Heart left ventricle (tissue), 16 donors: ENCODE data around the gene GALNT10. TPM values are rescaled to one million over a fixed set of nuclear protein-coding genes. Genes with fewer than 3 reads are reported as not detected.

Experiments
- ATAC-seq, 4 donors: fragments of 200-7000 bp; cut with Tn5 transposase; one replicate each; pipeline ENCODE4 v1.9.1; 2020 to 2022; ENCODE audit warnings: moderate library complexity in 4 of 4, mild to moderate bottlenecking in 3 of 4, moderate number of reproducible peaks in 1 of 4
- DNase-seq, 5 donors: peaks; one replicate each; pipeline ENCODE4 v3.0.0-alpha.2; 2020
- H3K27ac ChIP-seq, 12 donors: fragments of 200-600 bp; sonication (generic) in 4 of 12; one replicate each; pipeline versions ENCODE4 v1.5.0 to v1.8.0; 2016 to 2022; ENCODE audit warnings: mild to moderate bottlenecking in 2 of 12
- H3K27me3 ChIP-seq, 9 donors: fragments of 200-600 bp; sonication (generic) in 2 of 9; one replicate each; pipeline versions ENCODE4 v1.5.1 to v1.8.0; 2016 to 2022; ENCODE audit warnings: mild to moderate bottlenecking in 3 of 9
- H3K36me3 ChIP-seq, 9 donors: fragments of 200-600 bp; sonication (generic) in 2 of 9; one replicate each; pipeline versions ENCODE4 v1.5.0 to v1.8.0; 2018 to 2022; ENCODE audit warnings: mild to moderate bottlenecking in 2 of 9
- H3K4me1 ChIP-seq, 12 donors: fragments of 200-600 bp; sonication (generic) in 4 of 12; one replicate each; pipeline versions ENCODE4 v1.5.0 to v1.8.0; 2016 to 2022; ENCODE audit warnings: mild to moderate bottlenecking in 3 of 12
- H3K4me3 ChIP-seq, 12 donors: fragments of 200-600 bp; sonication (generic) in 4 of 12; one replicate each; pipeline versions ENCODE4 v1.5.0 to v1.8.0; 2017 to 2022; ENCODE audit warnings: mild to moderate bottlenecking in 9 of 12, moderate library complexity in 4 of 12
- H3K9me3 ChIP-seq, 12 donors: fragments of 200-600 bp; sonication (generic) in 4 of 12; one replicate each; pipeline versions ENCODE4 v1.5.0 to v1.8.0; 2016 to 2022; ENCODE audit warnings: mild to moderate bottlenecking in 1 of 12
- CTCF ChIP-seq, 12 donors: fragments of 200-600 bp; sonication (generic) in 4 of 12; IDR thresholded peaks; one replicate each; pipeline versions ENCODE4 v1.5.0 to v1.8.0; 2018 to 2022; ENCODE audit warnings: antibody characterized with exemption in 12 of 12, mild to moderate bottlenecking in 5 of 12
- POLR2A ChIP-seq, 2 donors: fragments of 450-650 bp; IDR thresholded peaks; one replicate each; pipeline ENCODE4 v1.6.1; 2017; ENCODE audit warnings: antibody characterized with exemption in 2 of 2, mild to moderate bottlenecking in 2 of 2, moderate library complexity in 2 of 2
- WGBS, 4 donors: extraction: QIAGEN DNeasy Blood & Tissue Kit in 2 of 4; methylation state at CpG; one replicate each; pipeline versions ENCODE4 v1.1.5 to v1.1.7; 2013 to 2018; 5-methylcytosine and 5-hydroxymethylcytosine counted together
- intact Hi-C, 10 donors: fragments of 100-400 bp; cut with DNase I; formaldehyde crosslinking; loops; one replicate each; pipeline versions ENCODE4 v1.11.1 to v1.14.2; 2022
- polyA plus RNA-seq, 2 donors: library from polyadenylated mRNA; stranded (reverse); fragments of 200-250 nt; gene quantifications; one replicate each; pipeline ENCODE4 v1.2.3, GENCODE V29; 2013
- total RNA-seq, 9 donors: library from RNA; depleted of rRNA in 2 of 9; stranded (reverse); fragments of >200 nt in 2 of 9; fragmentation: NEBNext Ultra II Directional in 3 of 9; extraction: Animal tissue kit (Norgen Biotek cat#: 25700) in 3 of 9; gene quantifications; one replicate each; pipeline versions ENCODE4 v1.1.0 to v1.2.4, GENCODE V29; 2016 to 2023
- donor health status: ischemic (EF 13 %, LVEDD 7.1; RV severe dilation, severe dysfunction).
- donor health status: healthy with polysubstance abuse.
- donor health status: DM: no; HTN: yes; CAD: no.
- donor health status: DM: no; HTN: no; CAD: no.
- donor health status: ischemic (EF 25% LVEDD 6.9; RV normal size, moderate dysfunction).
- donor health status: ischemic (EF 25% LVEDD 5.7; RV mildly dilated, moderate dysfunction).
- donor health status: healthy.
- donor health status: DM: yes; HTN: yes; CAD: no.
- donor health status: ischemic (EF 35%, LVEDD 5.7; RV mildly dilated, moderate dysfunction).
- donor health status: nonischemic (EF 11% LVEDD 7.7; RV severe dilation, severe dysfunction).
- donor health status: DM: yes; HTN: yes; CAD: no.
- donor health status: PGD.
- donor health status: ischemic (EF 29% LVEDD 5.4; RV normal size, mild dysfunction).
- donor health status: nonischemic (EF 23%, LVEDD 6.1; RV moderate dilation, normal function).

Gene GALNT10
- total and polyA plus RNA-seq, 11 donors, result 2.7 to 20.7 (median 14.4) TPM

GRCh38 chr5:154394307-154394706, 203.8 kb downstream of the GALNT10 start:
- H3K27ac ChIP-seq, result no peak overlapping the region
- intact Hi-C loops, result no loop called here
- peaks cover 0 to 7% (median 0%) of the 10 kb centered on the region in 12 donors for H3K4me1 ChIP-seq
- no peak for ATAC-seq
- no peak overlapping the region for H3K4me3 ChIP-seq
- no peaks in the 10 kb centered on the region for H3K9me3 ChIP-seq
- H3K36me3 ChIP-seq, result peaks cover 0 to 32% (median 0%) of the 10 kb centered on the region in 9 donors
- no peak for DNase-seq
- TF ChIP-seq POLR2A (IDR thresholded peaks at IDR 0.05), result no peak
- TF ChIP-seq CTCF (IDR thresholded peaks at IDR 0.05), result no peak
- WGBS, 4 donors, result 78 to 88% (median 82%) methylated on average over 5 of the region's 5 CpGs
- H3K27me3 ChIP-seq, result no peaks in the 10 kb centered on the region

- TF ChIP-seq POLR2A (IDR thresholded peaks at IDR 0.05) (no peak), CTCF (IDR thresholded peaks at IDR 0.05) (no peak)
- ATAC-seq (peak in 2 of 4 donors; percentile 9 to 36), DNase-seq (peak in 1 of 5 donors; percentile 40)
- H3K9me3 ChIP-seq, result no peaks in the 10 kb centered on the region
- H3K4me1 ChIP-seq, result peaks cover 0 to 7% (median 0%) of the 10 kb centered on the region in 12 donors
- no peaks in the 10 kb centered on the region for H3K27me3 ChIP-seq
- H3K36me3 ChIP-seq, result peaks cover 0 to 26% (median 0%) of the 10 kb centered on the region in 9 donors
- WGBS, 4 donors, result 78 to 89% (median 79%) methylated on average over 12 to 14 of the region's 14 CpGs
- no peak overlapping the region for H3K27ac ChIP-seq
- H3K4me3 ChIP-seq, result no peak overlapping the region
- intact Hi-C loops, result loop anchor here in 2 of 10 donors (5.0 kb wide), 2 partner anchors 203 to 313 kb away; partner anchors contain the start of gene GALNT10 (in 1 of the 2)
Measured at GRCh38 chr5:154395407-154396106, 205.0 kb downstream of the GALNT10 start.

- no peak overlapping the region for H3K27ac ChIP-seq
- H3K4me1 ChIP-seq, result peaks cover 0 to 7% (median 0%) of the 10 kb centered on the region in 12 donors
- no peak for DNase-seq
- H3K27me3 ChIP-seq, result no peaks in the 10 kb centered on the region
- no peak for ATAC-seq
- H3K36me3 ChIP-seq, result peaks cover 0 to 21% (median 0%) of the 10 kb centered on the region in 9 donors
- no peak overlapping the region for H3K4me3 ChIP-seq
- H3K9me3 ChIP-seq, result no peaks in the 10 kb centered on the region
- TF ChIP-seq POLR2A (IDR thresholded peaks at IDR 0.05) (no peak), CTCF (IDR thresholded peaks at IDR 0.05) (no peak)
- WGBS, 4 donors, result 82 to 100% (median 82%) methylated on average over 3 of the region's 3 CpGs
- intact Hi-C loops, result loop anchor here in 2 of 10 donors (5.0 kb wide), 2 partner anchors 204 to 314 kb away; partner anchors contain the start of gene GALNT10 (in 1 of the 2)
Measured at GRCh38 chr5:154396128-154396527, 205.6 kb downstream of the GALNT10 start.

- 42 to 44% (median 43%) methylated on average over 10 of the region's 10 CpGs for WGBS, 4 donors
- H3K4me1 ChIP-seq, result peaks cover 0 to 7% (median 0%) of the 10 kb centered on the region in 12 donors
- peak; percentile 21 to 46 (median 44) for ATAC-seq
- H3K27me3 ChIP-seq, result no peaks in the 10 kb centered on the region
- no peaks in the 10 kb centered on the region for H3K9me3 ChIP-seq
- no peak overlapping the region for H3K27ac ChIP-seq
- intact Hi-C loops, result loop anchor here in 2 of 10 donors (5.0 kb wide), 2 partner anchors 206 to 316 kb away; partner anchors contain the start of gene GALNT10 (in 1 of the 2)
- TF ChIP-seq POLR2A (IDR thresholded peaks at IDR 0.05) (no peak), CTCF (IDR thresholded peaks at IDR 0.05) (peak in 1 of 12 donors; percentile 23)
- DNase-seq, result peak in 4 of 5 donors; percentile 19 to 64 (median 41)
- peaks cover 0 to 12% (median 0%) of the 10 kb centered on the region in 9 donors for H3K36me3 ChIP-seq
- peak overlapping the region in 3 of 12 donors; percentile 6 to 37 (median 28) for H3K4me3 ChIP-seq
Measured at GRCh38 chr5:154397652-154398406, 207.3 kb downstream of the GALNT10 start.
